Pons (tissue), 1 donor: ENCODE measurements around the gene SMIM21.

Experiments used
- DNase-seq: peaks from one replicate; pipeline ENCODE4 v3.0.0-alpha.2; 2016; ENCODE audit warnings: low spot score

SMIM21 gene

DNA sequence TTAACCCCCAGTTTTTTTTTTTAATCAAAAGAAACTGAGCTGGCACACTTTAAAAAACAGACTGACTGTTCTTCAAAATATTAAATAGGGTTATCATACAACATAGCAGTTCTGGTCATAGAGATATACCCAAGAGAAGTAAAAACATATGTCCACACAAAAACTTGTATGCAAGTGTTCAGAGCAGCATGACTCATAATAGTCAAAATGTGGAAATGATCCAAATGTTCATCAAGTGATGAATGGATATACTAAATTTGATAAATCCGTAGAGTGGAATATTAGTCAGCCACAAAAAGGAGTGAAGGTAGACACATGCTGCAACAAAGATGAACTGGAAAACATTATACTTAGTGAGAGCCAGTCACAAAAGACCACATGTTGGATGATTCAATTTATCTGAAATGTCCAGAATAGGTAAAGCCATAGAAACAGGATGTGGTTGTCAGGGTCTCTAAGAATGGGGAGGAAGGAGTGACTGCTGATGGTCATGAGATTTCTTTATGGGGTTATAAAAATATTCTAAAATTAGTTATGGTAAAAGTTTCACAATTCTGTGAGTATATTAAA, 5.1 kb downstream of the SMIM21 start:
- no peak for DNase-seq

DNA sequence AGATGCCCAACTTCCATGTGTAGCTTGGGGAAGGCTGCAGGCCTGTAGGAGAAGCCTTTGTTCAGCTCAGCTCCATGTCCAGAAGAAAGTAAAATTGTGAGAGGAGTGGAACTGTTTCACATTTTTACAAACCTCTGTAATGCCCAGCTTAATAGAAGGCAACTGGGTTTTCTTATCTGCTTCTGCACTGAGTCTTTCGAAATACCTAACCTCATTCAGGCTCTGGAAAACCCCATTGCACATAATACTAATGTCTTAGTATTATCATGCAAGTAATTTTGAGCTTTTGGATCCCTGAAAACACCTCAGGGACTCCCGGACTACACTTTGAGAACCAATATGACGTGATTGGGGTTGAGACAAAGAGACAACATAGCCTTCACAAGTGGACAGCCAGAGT, 5.8 kb downstream of the SMIM21 start:
- DNase-seq = no peak

DNA sequence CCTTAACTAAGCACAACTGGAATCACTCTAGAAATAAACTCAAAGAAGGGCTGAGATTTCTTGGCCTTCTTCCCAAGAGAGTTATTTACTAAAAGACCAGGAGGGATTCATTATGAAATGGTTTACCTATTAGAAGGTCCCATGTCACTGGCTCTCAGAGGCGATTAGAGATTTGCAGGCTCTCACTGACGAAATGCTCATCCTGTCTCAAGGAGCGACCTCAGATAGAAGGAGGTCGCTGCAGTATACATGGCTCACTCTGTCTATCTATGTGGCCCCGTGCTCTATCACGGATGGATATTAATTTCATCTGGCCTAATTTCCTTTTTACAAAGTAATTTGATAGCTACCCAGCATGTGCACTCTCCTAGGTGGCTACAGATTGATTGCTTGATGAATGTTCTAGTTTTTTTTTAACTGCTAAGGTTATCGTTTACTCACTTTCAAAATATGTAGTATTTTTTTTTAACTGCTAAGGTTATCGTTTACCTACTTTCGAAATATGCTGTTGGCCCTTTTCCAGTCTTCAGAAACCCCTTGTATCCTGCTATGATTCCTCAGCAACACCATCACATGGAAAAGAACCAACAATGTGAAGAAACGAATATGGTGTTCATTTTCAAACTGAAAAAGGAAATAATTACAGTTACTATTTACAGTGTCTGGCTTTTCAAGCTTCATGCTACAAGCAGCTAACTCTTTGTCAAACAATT, 9.1 kb downstream of the SMIM21 start:
- no peak for DNase-seq

DNA sequence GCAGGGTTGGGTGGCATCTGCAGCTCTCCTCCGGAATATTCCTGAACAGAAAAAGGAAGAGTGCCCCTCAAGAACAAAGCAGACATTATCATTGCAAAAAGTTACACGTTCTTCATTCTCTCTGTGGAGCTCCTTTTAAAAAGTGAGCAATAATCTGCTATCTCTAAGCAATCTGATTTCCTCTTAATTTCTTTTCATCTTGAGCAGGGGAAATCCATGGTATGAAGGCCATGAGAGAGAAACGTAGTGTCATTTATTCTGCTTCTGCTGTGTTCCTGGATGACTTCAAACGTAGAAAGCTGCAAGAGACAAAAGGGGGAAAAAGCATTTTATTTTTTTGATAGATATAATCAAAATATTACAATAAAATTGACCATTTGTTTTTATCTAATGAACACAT, 16.9 kb downstream of the SMIM21 start:
- no peak for DNase-seq

DNA sequence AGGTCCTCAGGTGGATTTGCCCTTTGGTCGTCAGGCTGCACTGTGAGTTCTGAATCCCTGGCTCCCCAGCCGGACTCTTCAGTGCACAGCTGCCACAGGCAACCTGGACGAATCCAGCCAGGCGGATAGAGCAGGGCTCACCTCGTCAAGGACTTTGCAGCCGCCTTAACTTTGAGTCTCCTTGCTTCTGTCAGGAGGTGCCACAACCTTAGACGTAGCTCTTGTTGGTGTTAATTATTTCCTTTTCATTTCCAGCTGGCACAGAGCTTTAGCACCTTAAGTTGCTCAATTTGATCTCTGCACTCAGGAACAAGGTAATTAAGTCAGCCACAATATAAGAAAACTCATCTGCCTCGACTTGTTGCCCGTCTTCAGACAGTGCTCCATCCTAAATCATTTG, 17.7 kb downstream of the SMIM21 start:
- DNase-seq = no peak

DNA sequence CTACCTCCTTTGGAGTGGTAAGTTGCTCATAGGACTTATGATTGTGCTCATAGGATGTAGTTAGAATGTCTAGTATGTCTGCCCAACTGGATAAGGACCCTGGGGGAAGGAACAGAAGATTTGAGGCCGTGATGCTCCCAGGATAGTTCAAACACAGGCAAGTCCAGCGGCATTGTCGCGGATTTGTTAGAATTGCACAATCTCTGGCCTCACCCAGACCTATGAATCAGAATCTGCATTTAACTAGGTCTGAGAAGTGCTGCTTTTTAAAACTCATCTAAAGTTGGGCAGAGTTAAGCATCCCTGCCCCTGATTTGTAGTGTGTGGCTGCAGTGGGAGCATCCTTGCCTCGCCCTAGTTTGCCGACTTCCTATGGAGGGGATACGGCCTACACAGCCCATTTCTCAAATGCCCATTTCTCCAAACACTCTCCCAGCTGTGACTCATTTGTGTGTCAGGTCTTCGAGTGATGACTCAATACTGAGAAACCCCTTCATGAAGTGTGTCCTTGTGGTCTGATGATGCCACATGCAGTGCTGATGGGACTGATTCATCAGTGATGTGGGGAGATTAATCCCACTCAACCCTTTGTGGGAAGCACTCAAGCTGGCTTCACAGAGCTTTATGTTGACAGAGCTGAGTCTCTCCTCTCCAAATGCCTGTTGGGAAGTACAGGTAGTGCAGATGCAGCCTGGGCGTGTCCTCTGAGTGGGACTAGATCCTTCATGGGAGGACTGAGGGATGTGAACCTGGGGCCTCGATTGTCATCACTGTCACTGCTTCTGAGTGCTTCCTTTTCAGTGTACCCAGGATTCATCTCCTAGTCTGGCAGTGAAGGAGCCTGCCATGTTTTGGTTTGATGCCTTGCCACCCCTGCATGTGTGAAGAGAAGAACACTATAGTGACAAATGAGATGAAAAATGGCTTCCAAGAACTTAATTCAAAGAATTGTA, 18.7 kb downstream of the SMIM21 start:
- no peak for DNase-seq

DNA sequence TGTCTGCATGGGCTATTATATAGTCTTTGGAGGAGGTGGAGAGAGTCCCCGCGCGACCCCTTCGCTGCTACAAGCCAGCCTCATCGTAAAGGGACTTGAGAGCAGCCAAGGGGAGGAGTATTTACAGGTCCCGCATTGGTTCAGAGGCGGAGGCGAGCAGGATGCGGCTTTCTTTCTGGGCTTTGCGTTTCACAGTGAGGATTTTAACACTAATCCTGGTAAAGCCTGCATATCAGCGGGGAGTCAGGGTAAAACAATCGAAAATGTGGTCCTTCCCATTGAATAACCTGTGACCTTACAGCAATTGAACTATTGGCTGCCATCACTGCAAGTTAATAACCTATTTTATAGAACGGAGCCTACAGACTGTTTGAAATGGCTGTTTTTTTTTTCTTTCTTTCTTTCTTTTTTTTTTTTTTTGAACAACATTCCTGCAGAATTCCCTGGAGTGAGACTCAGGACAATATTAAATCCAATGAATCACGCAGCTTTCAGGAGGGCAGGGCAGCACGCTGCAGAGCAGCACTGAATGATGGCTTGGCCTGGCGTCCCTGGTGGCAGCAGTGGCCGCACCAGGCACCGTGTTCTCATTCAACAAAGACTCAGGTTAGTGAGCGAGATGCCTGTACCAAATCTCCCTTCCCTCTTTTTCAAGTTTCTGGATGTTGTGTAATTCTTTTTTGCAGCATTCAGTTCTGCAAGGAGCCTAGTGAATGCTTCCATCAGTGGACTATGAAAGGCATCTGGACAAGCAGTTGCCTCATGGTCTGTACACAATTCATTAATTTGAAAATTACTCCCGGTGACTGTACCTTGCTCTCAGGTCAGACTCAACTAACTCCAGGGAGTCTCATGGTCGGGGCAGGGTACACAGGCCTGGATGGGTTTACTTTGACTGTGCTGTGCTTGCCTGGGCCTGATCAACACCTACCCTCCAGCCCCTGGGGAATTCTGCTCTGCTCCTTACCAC, 19.8 kb downstream of the SMIM21 start:
- DNase-seq = no peak

DNA sequence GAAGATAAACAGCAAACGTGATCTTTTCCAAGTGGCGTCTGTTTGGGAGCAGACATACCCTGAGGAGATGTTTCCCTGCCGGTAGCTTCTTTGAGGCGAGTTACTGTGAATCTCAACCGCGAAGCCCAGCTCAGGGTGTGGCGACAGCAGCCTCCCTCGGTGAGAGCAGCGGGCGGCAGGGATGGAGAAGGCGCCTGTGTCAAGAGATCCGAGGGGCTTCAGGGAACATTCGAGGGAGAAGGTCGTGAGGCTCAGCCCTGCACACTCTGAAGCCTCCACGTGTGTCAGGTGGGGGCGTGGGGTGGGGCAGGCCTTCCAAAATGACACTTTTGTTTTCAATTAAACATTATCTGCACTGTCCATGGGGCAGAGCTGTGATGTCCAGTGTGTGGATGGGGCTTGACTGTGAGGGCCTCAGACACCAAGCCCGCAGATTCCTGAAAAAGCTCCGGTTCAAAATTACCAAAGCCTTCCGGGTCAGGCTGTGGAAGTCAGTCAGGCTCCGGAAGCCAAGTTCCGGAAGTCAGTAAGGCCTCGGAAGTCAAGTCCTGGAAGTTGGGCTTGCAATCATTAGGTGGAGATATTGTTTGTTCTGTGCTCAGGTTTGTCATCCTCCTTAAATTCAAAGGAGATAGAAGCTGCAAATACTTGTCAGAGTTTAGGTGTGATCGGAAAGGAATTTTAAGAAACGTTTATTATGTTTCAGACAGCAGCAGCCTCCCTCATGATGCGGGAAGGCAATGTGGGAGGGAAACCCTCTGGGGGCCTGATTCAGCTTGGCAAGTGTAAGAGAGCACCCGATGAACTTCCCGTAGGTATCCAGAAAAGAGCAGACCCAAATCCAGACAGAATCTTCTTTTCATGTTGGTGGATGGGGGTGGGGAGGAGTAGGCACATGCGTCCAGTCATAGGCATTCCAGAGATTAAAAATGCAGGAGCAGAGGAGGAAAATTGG, 20.7 kb downstream of the SMIM21 start:
- DNase-seq = no peak

DNA sequence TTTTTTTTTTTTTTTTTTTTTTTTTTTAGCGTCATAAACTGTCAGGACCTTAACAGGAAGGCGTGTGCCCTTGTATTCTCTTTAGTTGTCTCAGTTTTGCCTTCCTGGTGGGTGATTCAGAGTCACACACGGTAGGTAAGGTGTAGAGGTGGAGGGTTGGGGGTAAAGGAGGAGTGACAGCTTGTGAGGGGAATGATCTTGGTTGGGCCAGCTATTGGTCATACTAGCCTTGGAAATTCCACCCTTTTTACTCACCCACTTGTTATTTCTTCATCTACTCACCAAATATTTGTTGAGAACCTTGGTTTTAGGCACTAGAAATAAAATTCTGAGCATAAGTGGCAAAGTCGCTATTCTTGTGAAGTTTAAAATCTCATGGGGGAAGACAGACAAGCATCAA, 22.2 kb downstream of the SMIM21 start:
- no peak for DNase-seq

DNA sequence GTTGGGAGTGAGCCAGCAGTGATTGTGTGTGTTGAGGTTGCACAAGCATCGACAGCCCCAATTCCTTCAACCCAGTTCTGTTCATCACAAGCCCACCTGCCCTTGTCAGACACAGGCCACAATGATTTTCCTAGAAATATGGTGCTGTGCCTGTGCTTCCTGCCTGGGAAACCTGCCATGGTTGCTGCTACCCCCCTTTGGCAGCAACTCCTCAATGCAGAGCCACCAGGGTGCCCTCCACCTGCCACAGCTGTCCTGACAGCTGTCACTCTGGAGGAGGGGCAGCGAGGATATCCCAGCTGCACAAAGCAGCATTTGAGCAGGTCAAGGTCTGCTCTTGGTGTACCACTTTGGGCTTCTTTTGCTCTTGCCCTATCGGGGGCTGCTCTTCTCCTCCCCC, 27.1 kb downstream of the SMIM21 start:
- no peak for DNase-seq

DNA sequence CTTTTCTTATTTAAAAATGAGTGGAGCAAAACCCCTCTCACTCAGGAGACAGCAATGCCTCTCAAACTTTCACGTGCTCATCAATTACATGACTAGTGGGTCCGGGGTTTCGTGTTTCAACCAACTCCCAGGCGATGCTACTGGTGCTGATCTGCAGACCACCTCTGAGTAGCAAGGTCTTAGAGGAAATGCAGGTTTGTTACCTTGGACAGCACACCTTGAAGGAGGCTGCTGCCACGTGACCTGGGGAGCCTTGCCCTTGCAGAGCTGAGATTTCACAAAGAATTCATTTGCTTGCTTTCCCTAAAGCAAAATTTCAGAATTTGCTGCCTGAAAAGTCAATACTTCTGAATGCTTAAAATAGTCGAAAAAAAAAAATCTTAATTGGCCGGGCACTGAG, 32.4 kb downstream of the SMIM21 start:
- no peak for DNase-seq

DNA sequence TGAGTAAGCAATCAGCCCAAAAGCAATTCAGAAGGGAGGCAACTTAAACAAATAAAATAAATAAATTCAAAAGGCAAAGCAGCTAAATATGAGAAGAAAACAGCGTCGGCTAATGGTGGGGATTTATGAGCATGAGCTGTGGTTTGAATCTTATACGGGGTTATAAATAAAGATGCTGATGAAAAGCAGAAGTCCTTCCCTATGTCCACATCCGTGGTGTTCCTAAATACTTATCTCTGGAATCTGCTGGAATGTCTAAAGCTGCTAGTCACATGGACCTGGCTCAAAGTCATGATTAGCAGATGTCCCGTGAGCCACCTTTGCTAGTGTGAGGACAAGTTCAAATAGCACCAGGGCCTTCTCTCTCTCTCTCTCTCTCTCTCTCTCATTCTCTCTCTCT, 33.8 kb downstream of the SMIM21 start:
- DNase-seq = no peak

DNA sequence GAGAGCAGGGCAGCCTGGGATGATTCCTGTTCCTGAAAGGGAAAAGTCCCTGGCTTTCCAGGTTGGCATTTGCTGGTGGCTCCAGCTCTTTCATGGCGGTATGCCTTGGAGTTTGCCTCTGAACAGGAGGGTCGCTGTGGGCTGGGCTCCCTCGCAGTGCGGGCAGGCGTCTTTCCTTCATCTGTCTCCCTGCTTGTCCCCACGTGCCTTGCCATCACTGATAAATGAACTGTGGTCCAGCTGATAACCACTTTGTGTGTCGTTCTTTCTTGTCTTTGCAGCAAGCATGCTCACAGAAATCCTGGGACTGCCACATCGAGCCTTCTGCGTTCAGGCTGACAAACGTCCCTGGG, 35.3 kb downstream of the SMIM21 start:
- DNase-seq = no peak

DNA sequence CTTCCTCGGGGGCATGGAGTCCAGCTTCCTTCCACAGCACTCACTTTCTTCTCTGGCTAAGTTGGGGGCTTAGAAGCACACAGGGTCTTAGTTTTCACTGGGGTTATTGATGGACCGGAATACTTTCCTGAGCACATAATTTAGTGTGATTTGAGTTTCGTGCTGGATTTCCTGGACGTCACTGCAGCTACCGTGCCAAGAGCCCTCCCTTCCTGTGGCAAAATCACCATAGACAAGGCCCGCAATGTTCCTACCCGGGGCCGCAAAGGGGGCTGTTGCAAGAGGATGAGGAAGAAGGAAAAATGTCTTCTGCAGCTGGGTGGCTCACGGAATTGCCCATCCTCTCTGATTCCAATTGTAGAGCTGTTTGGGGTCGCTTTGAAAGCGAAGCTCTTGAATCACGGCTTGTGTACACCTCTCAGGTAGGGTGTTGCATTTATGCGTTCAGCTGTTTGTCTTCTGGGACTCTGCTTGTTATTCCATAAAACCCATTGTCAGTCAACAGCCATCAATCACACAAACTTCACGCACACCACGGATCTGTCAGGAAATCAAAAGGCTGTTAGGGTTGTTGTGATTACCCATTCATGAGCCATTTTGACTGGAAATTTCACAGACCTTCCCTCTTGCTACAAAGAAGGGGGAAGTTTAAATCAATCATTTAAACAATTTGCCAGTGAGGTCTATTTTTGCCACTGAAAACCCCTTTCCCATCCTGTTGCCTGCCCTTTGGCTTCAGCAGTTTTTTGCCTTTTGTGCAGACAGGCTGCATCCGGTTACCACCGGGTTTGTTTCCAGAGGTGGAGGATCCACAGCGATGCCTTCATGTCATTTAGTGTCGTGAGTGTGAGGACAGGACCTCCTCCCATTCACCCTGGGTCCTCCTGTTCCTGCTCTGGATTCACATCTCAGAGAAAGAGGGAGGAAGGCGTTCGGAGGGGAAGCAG, 36.0 kb downstream of the SMIM21 start:
- no peak for DNase-seq

DNA sequence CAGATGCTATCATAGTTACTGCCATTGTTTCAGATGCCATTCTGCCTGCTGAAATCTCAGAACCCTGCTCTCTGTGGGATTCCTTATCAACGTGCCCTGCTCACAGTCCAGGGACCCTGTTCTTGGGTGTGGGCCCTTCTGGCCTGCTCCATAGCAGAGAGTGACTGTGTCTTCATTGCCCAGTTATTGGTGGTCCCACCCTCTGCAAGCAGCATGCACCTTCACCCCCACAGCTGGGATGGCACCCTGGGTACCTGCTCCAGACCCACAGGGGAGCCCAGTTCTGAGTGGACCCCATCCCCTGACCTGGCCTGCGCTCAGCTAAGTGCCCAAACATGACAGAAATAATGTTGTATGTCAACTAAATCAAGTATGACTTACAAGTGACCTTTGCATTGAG, 36.6 kb downstream of the SMIM21 start:
- DNase-seq = no peak

DNA sequence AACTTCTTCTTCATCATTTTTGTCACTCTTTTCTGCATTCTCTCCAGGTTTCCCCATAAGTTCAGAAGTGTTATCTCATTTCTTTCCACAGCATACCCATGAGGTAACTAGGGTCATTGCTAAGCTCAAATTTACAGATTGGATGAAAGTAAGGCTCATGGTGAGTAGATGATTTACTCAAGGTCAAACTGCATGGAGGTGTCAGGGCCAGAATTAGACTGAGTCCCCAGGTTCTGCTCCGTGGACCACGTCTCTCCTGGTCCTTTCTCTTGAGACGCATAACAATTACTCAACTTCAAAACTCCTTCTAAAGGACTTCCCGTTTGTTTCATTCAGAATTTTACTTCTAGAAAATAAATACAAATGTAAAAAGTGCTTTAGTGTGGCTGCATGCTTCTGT, 43.4 kb downstream of the SMIM21 start:
- DNase-seq = no peak

DNA sequence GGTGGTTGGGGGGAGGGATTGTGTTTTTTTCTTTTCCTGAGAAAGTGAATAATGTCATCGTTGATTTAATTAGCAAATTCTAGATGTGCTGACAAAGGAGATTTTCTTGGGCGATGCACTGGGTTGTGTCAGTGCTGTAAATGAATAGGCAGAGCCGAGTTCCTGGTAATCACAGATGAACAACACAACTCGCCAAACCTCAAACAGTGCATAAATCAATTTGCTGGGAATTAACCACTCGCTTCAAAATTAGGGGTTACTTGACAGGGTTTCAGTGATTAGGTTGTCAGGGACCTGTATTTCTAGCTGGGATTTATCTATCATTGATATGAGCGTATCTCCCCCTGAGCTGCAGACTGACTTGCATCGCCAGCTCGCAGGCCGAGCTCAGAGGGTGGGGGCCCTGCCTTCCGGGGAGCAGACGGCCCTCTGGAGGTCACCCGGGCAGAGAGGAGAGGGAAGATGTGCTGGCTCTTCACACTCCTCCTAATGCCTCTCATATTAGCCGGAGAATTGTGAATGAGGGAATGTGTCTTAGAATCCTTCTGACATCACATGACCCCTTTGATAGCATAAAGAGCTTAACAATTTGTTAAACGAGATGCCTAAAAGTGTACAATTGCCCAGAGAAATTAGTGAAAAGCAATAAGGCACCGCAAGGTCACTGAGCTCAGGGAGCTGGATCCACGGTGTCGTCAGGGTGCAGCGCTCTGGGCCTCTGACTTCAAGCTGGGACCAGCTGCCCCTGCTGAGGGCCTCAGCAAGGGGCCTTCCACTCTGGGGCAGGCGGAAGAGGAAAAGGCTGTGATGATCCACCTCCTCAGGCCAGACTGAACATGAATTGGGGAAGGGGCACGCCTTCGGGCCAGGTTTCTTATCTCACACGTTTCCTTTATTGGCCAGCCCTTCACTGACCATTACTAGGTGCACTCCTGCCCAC, 48.9 kb downstream of the SMIM21 start:
- no peak for DNase-seq

DNA sequence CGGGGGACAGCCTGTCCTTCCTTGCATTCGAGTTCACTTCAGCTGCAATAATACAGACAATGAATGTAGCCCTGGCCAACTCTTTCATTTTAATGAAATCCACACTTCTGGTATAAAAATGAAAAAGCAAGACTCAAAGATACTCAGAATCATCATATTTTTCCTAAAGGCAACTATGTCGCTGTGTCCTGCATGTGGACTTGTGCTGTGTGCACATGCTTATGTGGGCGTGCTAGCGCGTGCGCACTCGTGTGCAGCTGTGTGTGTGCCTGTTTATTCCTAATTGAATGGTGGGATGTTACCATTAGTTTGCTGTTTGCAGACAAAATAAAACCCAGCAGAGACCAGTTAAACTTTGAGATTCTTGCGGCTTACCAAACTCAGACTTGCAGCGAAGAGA, 49.6 kb downstream of the SMIM21 start:
- DNase-seq = no peak

DNA sequence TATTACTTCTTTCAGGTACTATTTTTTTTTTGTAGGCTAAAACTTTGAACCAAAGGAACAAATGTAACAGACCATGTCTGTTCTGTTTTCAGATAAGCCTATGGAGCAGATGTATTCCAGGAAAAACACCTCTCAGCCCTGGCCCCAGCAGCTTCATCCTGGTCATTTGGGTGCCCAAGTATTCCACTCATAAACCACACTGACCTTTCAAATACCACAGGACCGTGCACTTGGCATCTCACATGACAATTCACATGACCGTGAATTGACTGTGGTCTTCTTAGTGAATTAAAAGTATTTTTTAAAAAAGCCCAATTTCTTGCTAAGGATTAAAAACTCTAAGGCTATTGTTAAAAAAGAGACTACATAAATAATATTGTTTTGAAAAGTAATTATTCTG, 50.2 kb downstream of the SMIM21 start:
- DNase-seq = no peak
